ENCODE measurements around the gene MRPL20. TPM values are rescaled to one million over a fixed set of nuclear protein-coding genes. Genes with fewer than 3 reads are reported as not detected.
"Not testable (repeated sequence)": the region's sequence is repeated elsewhere in the genome, so short reads cannot be mapped to it uniquely, and the experiment has no call there.

Gene MRPL20
- total RNA-seq, 6 experiments from 2014 or later: 131 to 154 (median 141) TPM

GRCh38 chr1:1403653-1404052, 3.4 kb downstream of the MRPL20 start:
- Mint-ChIP-seq H3K36me3 (ENCODE audit: low read depth) (peaks cover 57% of the 10 kb centered on the region), H3K4me3 (no peak overlapping the region), H3K9me3 (no peaks in the 10 kb centered on the region), H3K27me3 (ENCODE audit: insufficient read depth) (peaks cover 16% of the 10 kb centered on the region), H3K27ac (peak overlapping the region; percentile 55), H3K4me1 (ENCODE audit: low read depth) (peaks cover 49% of the 10 kb centered on the region)
- no peak for TF ChIP-seq CTCF (IDR thresholded peaks at IDR 0.05)
- DNase-seq: no peak

DNA sequence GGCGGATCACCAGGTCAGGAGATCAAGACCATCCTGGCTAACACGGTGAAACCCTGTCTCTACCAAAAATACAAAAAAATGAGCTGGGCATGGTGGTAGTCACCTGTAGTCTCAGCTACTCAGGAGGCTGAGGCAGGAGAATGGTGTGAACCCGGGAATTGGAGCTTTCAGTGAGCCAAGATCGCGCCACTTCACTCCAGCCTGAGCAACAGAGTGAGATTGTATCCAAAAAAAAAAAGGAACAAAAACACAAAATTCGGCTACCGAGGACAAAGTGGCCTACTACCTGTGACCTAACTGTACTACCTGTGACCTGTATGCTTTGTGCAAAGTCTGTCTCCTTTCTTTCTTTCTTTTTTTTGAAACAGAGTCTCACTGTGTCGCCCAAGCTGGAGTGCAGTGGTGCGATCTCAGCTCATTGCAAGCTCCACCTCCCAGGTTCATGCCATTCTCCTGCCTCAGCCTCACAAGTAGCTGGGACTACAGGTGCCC, 4.1 kb downstream of the MRPL20 start:
- peaks cover 16% of the 10 kb centered on the region for H3K27me3 Mint-ChIP-seq (ENCODE audit: insufficient read depth)
- H3K9me3 Mint-ChIP-seq, DNase-seq, H3K4me3 Mint-ChIP-seq: not testable (repeated sequence)
- H3K36me3 Mint-ChIP-seq (ENCODE audit: low read depth): peaks cover 57% of the 10 kb centered on the region
- H3K4me1 Mint-ChIP-seq (ENCODE audit: low read depth): peaks cover 46% of the 10 kb centered on the region
- H3K27ac Mint-ChIP-seq: peak overlapping the region; percentile 14; the same call in 1 of the 2 replicates

GRCh38 chr1:1402072-1402900, 4.8 kb downstream of the MRPL20 start:
- peak overlapping the region; percentile 91 for H3K4me3 Mint-ChIP-seq
- H3K9me3 Mint-ChIP-seq: no peaks in the 10 kb centered on the region
- peak overlapping the region; percentile 78 for H3K27ac Mint-ChIP-seq
- peaks cover 48% of the 10 kb centered on the region for H3K4me1 Mint-ChIP-seq (ENCODE audit: low read depth)
- TF ChIP-seq CTCF (IDR thresholded peaks at IDR 0.05): peak; percentile 83
- peaks cover 57% of the 10 kb centered on the region for H3K36me3 Mint-ChIP-seq (ENCODE audit: low read depth)
- DNase-seq: peak; percentile 57
- peaks cover 16% of the 10 kb centered on the region for H3K27me3 Mint-ChIP-seq (ENCODE audit: insufficient read depth)

DNA sequence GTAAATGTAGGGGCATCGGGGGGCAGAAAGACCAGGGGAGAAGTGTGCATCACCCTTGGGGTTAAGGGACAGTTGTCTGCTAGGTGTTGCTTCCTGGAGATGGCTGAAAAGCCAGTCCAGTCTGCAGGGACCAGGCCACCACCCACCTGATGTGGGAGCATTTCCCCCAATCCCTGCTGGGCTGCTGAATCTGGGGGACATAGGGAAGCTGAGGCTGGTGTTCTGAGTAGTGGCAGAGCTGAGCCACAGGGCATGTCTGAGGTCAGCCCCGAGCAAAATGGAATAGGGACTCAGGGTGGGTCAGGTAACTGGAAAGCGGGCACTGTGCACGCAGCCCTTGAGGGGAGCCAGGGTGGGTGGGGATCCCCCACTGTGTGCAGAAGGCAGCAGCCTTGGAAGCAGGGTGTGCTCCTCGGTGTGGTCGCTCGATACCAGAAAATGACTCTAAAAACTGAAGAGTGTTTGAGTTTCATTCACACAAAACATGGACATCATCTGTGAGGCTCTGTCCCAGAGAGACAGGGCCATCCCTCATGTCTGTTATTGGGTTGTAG, 5.6 kb downstream of the MRPL20 start:
- TF ChIP-seq CTCF (IDR thresholded peaks at IDR 0.05): no peak
- Mint-ChIP-seq H3K4me1 (ENCODE audit: low read depth) (peaks cover 48% of the 10 kb centered on the region), H3K27me3 (ENCODE audit: insufficient read depth) (peaks cover 16% of the 10 kb centered on the region), H3K27ac (peak overlapping the region; percentile 88), H3K36me3 (ENCODE audit: low read depth) (peaks cover 57% of the 10 kb centered on the region), H3K4me3 (peak overlapping the region; percentile 91), H3K9me3 (no peaks in the 10 kb centered on the region)
- no peak for DNase-seq

GRCh38 chr1:1400576-1401456, 6.3 kb downstream of the MRPL20 start:
- peaks cover 16% of the 10 kb centered on the region for H3K27me3 Mint-ChIP-seq (ENCODE audit: insufficient read depth)
- no peak for TF ChIP-seq CTCF (IDR thresholded peaks at IDR 0.05)
- DNase-seq: no peak
- H3K27ac Mint-ChIP-seq: peak overlapping the region; percentile 88
- peaks cover 49% of the 10 kb centered on the region for H3K36me3 Mint-ChIP-seq (ENCODE audit: low read depth)
- peaks cover 48% of the 10 kb centered on the region for H3K4me1 Mint-ChIP-seq (ENCODE audit: low read depth)
- H3K4me3 Mint-ChIP-seq: peak overlapping the region; percentile 91
- no peaks in the 10 kb centered on the region for H3K9me3 Mint-ChIP-seq

All from HFFc6 (cell line).